Bronchial epithelial cell (primary cell): ENCODE results near the gene ZNF514. TPM values are rescaled to one million over a fixed set of nuclear protein-coding genes. Genes with fewer than 3 reads are reported as not detected.

Experiments used
- DNase-seq: peaks from one replicate; pipeline ENCODE4 v3.0.0-alpha.2; 2010; ENCODE audit warnings: low read depth
- FAIRE-seq: peaks from 2 replicates; lab custom pipeline; 2011; peaks lifted over from hg19 to GRCh38; lab: Jason Lieb, UNC
- H3K27me3 ChIP-seq: 2 replicates; pipeline ENCODE4 v1.5.1; 2011; ENCODE audit warnings: low read length; ENCODE audit not compliant: control insufficient read depth, insufficient read depth
- H3K36me3 ChIP-seq: 2 replicates; pipeline ENCODE4 v1.5.1; 2011; ENCODE audit warnings: low read length; ENCODE audit not compliant: control insufficient read depth, insufficient read depth
- H3K4me3 ChIP-seq: 2 replicates; pipeline ENCODE4 v1.5.1; 2011; ENCODE audit warnings: mild to moderate bottlenecking, low read depth, low read length, control low read depth
- CTCF ChIP-seq: IDR thresholded peaks from 2 replicates; pipeline ENCODE4 v1.5.1; 2011; ENCODE audit warnings: mild to moderate bottlenecking, moderate library complexity, low read length, control low read depth, inconsistent platforms; ENCODE audit not compliant: insufficient read depth, severe bottlenecking
- total RNA-seq: library from RNA; depleted of rRNA; stranded (reverse); fragments of >200 nt; gene quantifications from 2 replicates; pipeline ENCODE4 v1.2.1, GENCODE V29; 2014

ZNF514 gene
- 12.5 and 13.2 TPM in 2 replicates for total RNA-seq

GRCh38 chr2:95159690-95160449 lies at the start of gene ZNF514:
ZNF514 (minus strand) TSS chr2:95159848; CDS start chr2:95153253, 6,595 bp downstream.
- FAIRE-seq (no peak), DNase-seq (peak; percentile 46)
- TF ChIP-seq CTCF, result no peak
- H3K4me3 ChIP-seq, result peak within 1 kb of the TSS; percentile 61
- peaks cover 4% of the 10 kb centered on the region for H3K36me3 ChIP-seq
- no peaks in the 10 kb centered on the region for H3K27me3 ChIP-seq

- TF ChIP-seq CTCF, result no peak
- DNase-seq, result peak; percentile 63
- no peaks in the 10 kb centered on the region for H3K27me3 ChIP-seq
- peak overlapping the region; percentile 51 for H3K4me3 ChIP-seq
- H3K36me3 ChIP-seq, result peaks cover 6% of the 10 kb centered on the region
- FAIRE-seq, result no peak
Observed at GRCh38 chr2:95208106-95208505, 48.5 kb upstream of the ZNF514 start.

GRCh38 chr2:95207111-95207961 lies 47.7 kb upstream of the ZNF514 start, which contains the start of gene ZNF892:
ZNF892 (plus strand) TSS chr2:95207521; CDS start chr2:95207816, 295 bp downstream.
- DNase-seq (peak; percentile 84), FAIRE-seq (no peak)
- peak; percentile 66 for TF ChIP-seq CTCF
- Histone ChIP-seq H3K36me3 (peaks cover 6% of the 10 kb centered on the region), H3K4me3 (peak within 1 kb of the TSS; percentile 51), H3K27me3 (no peaks in the 10 kb centered on the region)

- no peaks in the 10 kb centered on the region for H3K27me3 ChIP-seq
- no peak overlapping the region for H3K4me3 ChIP-seq
- DNase-seq (no peak), FAIRE-seq (no peak)
- H3K36me3 ChIP-seq, result peaks cover 1% of the 10 kb centered on the region
- TF ChIP-seq CTCF, result no peak
Observed at GRCh38 chr2:95206096-95206495, 46.4 kb upstream of the ZNF514 start.

GRCh38 chr2:95204396-95204795 lies 44.7 kb upstream of the ZNF514 start:
- DNase-seq, result peak; percentile 3
- no peaks in the 10 kb centered on the region for H3K36me3 ChIP-seq
- H3K4me3 ChIP-seq, result no peak overlapping the region
- TF ChIP-seq CTCF, result no peak
- no peak for FAIRE-seq
- no peaks in the 10 kb centered on the region for H3K27me3 ChIP-seq
